MG63 (cell line): ENCODE data around the gene SPACDR. TPM values are rescaled to one million over a fixed set of nuclear protein-coding genes. Genes with fewer than 3 reads are reported as not detected.
"Not testable (repeated sequence)": the region's sequence is repeated elsewhere in the genome, so short reads cannot be mapped to it uniquely, and the experiment has no call there.

ENCODE experiments used
- DNase-seq: peaks from one replicate; pipeline ENCODE4 v3.0.0-alpha.2; 2020
- H3K27me3 ChIP-seq: fragments of 250-450 bp; sonication (Bioruptor Pico); 2 replicates; pipeline ENCODE4 v1.5.1; 2020; ENCODE audit warnings: mild to moderate bottlenecking, moderate library complexity
- H3K36me3 ChIP-seq: fragments of 250-450 bp; sonication (Bioruptor Pico); 2 replicates; pipeline ENCODE4 v1.5.1; 2020; ENCODE audit warnings: mild to moderate bottlenecking, moderate library complexity
- H3K4me3 ChIP-seq: fragments of 250-450 bp; sonication (Bioruptor Pico); 2 replicates; pipeline ENCODE4 v1.5.1; 2020; ENCODE audit warnings: mild to moderate bottlenecking, moderate library complexity
- H3K9me3 ChIP-seq: fragments of 250-450 bp; sonication (Bioruptor Pico); 2 replicates; pipeline ENCODE4 v1.5.1; 2020; ENCODE audit warnings: mild to moderate bottlenecking, moderate library complexity
- total RNA-seq: library from RNA; depleted of rRNA; stranded (reverse); fragments of >200 nt; shearing (Covaris generic); gene quantifications from 2 replicates; pipeline ENCODE4 v1.2.3, GENCODE V29; 2014; ENCODE audit warnings: low replicate concordance

The SPACDR gene
- total RNA-seq, 1 experiment from 2014 or later: 0.56 TPM

- Histone ChIP-seq H3K4me3 (no peak overlapping the region), H3K27me3 (no peaks in the 10 kb centered on the region), H3K9me3 (no peaks in the 10 kb centered on the region), H3K36me3 (peaks cover 6% of the 10 kb centered on the region)
- no peak for DNase-seq
These were observed 8.9 kb upstream of the SPACDR start for GRCh38 chr7:100472854-100473499.

GRCh38 chr7:100472121-100472851 lies 8.2 kb upstream of the SPACDR start:
- H3K4me3 ChIP-seq: no peak overlapping the region
- H3K36me3 ChIP-seq: peaks cover 6% of the 10 kb centered on the region
- no peak for DNase-seq

GRCh38 chr7:100471021-100471420 lies 7.0 kb upstream of the SPACDR start:
- Histone ChIP-seq H3K4me3 (no peak overlapping the region), H3K9me3 (no peaks in the 10 kb centered on the region), H3K27me3 (no peaks in the 10 kb centered on the region), H3K36me3 (peaks cover 3% of the 10 kb centered on the region; the same call in 1 of the 2 replicates)
- DNase-seq: no peak

More at GRCh38 chr7:100472121-100472851, 8.2 kb upstream of the SPACDR start:
- Histone ChIP-seq H3K9me3 (no peaks in the 10 kb centered on the region), H3K27me3 (no peaks in the 10 kb centered on the region)

GRCh38 chr7:100469227-100470044 lies 5.4 kb upstream of the SPACDR start:
- Histone ChIP-seq H3K4me3 (no peak overlapping the region), H3K9me3 (no peaks in the 10 kb centered on the region), H3K27me3 (no peaks in the 10 kb centered on the region), H3K36me3 (peaks cover 3% of the 10 kb centered on the region; the same call in 1 of the 2 replicates)
- DNase-seq: peak; percentile 62

- Histone ChIP-seq H3K36me3 (no peaks in the 10 kb centered on the region; the same call in 1 of the 2 replicates), H3K4me3 (no peak overlapping the region), H3K27me3 (no peaks in the 10 kb centered on the region), H3K9me3 (no peaks in the 10 kb centered on the region)
- no peak for DNase-seq
These were observed 3.7 kb upstream of the SPACDR start for GRCh38 chr7:100467638-100468373.

GRCh38 chr7:100466653-100467605 lies 2.9 kb upstream of the SPACDR start:
- DNase-seq: no peak
- no peaks in the 10 kb centered on the region for H3K27me3 ChIP-seq
- H3K36me3 ChIP-seq: no peaks in the 10 kb centered on the region; the same call in 1 of the 2 replicates
- H3K4me3 ChIP-seq: no peak overlapping the region
- H3K9me3 ChIP-seq: no peaks in the 10 kb centered on the region

GRCh38 chr7:100465702-100466311 lies 1.7 kb upstream of the SPACDR start:
- Histone ChIP-seq H3K4me3 (no peak overlapping the region), H3K36me3 (no peaks in the 10 kb centered on the region; the same call in 1 of the 2 replicates), H3K9me3 (no peaks in the 10 kb centered on the region), H3K27me3 (no peaks in the 10 kb centered on the region)
- DNase-seq: peak; percentile 89

- Histone ChIP-seq H3K9me3 (no peaks in the 10 kb centered on the region), H3K36me3 (no peaks in the 10 kb centered on the region; the same call in 1 of the 2 replicates), H3K4me3 (no peak overlapping the region), H3K27me3 (no peaks in the 10 kb centered on the region)
- DNase-seq: peak; percentile 26
These were observed 1.2 kb upstream of the SPACDR start for GRCh38 chr7:100465299-100465698.

- Histone ChIP-seq H3K27me3 (no peaks in the 10 kb centered on the region), H3K4me3 (no peak overlapping the region), H3K9me3 (no peaks in the 10 kb centered on the region), H3K36me3 (no peaks in the 10 kb centered on the region; the same call in 1 of the 2 replicates)
- DNase-seq: no peak
These were observed 731 bp upstream of the SPACDR start for GRCh38 chr7:100464791-100465190.

- Histone ChIP-seq H3K9me3 (no peaks in the 10 kb centered on the region), H3K36me3 (no peaks in the 10 kb centered on the region), H3K4me3 (no peak overlapping the region), H3K27me3 (no peaks in the 10 kb centered on the region)
- no peak for DNase-seq
These were observed 7.0 kb downstream of the SPACDR start for GRCh38 chr7:100457033-100457432.

- no peaks in the 10 kb centered on the region for H3K36me3 ChIP-seq
- no peak overlapping the region for H3K4me3 ChIP-seq
- H3K27me3 ChIP-seq: no peaks in the 10 kb centered on the region
- DNase-seq: no peak
- H3K9me3 ChIP-seq: no peaks in the 10 kb centered on the region
These were observed 7.5 kb downstream of the SPACDR start for GRCh38 chr7:100456562-100456961.

GRCh38 chr7:100455206-100455605 lies 8.9 kb downstream of the SPACDR start:
- Histone ChIP-seq H3K27me3 (no peaks in the 10 kb centered on the region), H3K9me3 (no peaks in the 10 kb centered on the region), H3K4me3 (no peak overlapping the region), H3K36me3 (no peaks in the 10 kb centered on the region)
- no peak for DNase-seq

GRCh38 chr7:100453854-100454253 lies 10.2 kb downstream of the SPACDR start:
- DNase-seq, H3K36me3 ChIP-seq, H3K9me3 ChIP-seq, H3K27me3 ChIP-seq, H3K4me3 ChIP-seq: not testable (repeated sequence)

GRCh38 chr7:100452513-100452912 lies 11.5 kb downstream of the SPACDR start:
- Histone ChIP-seq H3K36me3 (no peaks in the 10 kb centered on the region), H3K4me3 (no peak overlapping the region), H3K27me3 (no peaks in the 10 kb centered on the region), H3K9me3 (no peaks in the 10 kb centered on the region)
- DNase-seq: no peak

- DNase-seq: no peak
- no peak overlapping the region for H3K4me3 ChIP-seq
- H3K27me3 ChIP-seq: no peaks in the 10 kb centered on the region
- no peaks in the 10 kb centered on the region for H3K36me3 ChIP-seq
- H3K9me3 ChIP-seq: no peaks in the 10 kb centered on the region
These were observed 14.8 kb downstream of the SPACDR start for GRCh38 chr7:100449190-100449795.
